HT1080 (cell line): ENCODE measurements around the gene LDLRAD2. TPM values are rescaled to one million over a fixed set of nuclear protein-coding genes. Genes with fewer than 3 reads are reported as not detected.

Experiments used
- DNase-seq: peaks from one replicate; pipeline ENCODE4 v3.0.0-alpha.2; 2015; ENCODE audit warnings: low read depth
- total RNA-seq: library from RNA; depleted of rRNA; stranded (reverse); fragments of >200 nt; shearing (Covaris generic); gene quantifications from 2 replicates; pipeline ENCODE4 v1.2.3, GENCODE V29; 2014

Gene LDLRAD2
- total RNA-seq, 1 experiment from 2014 or later, result not detected

- DNase-seq, result no peak
Measured at GRCh38 chr1:21840981-21841380, 28.9 kb downstream of the LDLRAD2 start.

GRCh38 chr1:21841852-21842466 lies 29.9 kb downstream of the LDLRAD2 start:
- DNase-seq, result no peak

- DNase-seq, result no peak
Measured at GRCh38 chr1:21842606-21843162, 30.6 kb downstream of the LDLRAD2 start.

- no peak for DNase-seq
Measured at GRCh38 chr1:21843208-21843607, 31.1 kb downstream of the LDLRAD2 start.

GRCh38 chr1:21843996-21844395 lies 31.9 kb downstream of the LDLRAD2 start:
- DNase-seq, result no peak

DNA sequence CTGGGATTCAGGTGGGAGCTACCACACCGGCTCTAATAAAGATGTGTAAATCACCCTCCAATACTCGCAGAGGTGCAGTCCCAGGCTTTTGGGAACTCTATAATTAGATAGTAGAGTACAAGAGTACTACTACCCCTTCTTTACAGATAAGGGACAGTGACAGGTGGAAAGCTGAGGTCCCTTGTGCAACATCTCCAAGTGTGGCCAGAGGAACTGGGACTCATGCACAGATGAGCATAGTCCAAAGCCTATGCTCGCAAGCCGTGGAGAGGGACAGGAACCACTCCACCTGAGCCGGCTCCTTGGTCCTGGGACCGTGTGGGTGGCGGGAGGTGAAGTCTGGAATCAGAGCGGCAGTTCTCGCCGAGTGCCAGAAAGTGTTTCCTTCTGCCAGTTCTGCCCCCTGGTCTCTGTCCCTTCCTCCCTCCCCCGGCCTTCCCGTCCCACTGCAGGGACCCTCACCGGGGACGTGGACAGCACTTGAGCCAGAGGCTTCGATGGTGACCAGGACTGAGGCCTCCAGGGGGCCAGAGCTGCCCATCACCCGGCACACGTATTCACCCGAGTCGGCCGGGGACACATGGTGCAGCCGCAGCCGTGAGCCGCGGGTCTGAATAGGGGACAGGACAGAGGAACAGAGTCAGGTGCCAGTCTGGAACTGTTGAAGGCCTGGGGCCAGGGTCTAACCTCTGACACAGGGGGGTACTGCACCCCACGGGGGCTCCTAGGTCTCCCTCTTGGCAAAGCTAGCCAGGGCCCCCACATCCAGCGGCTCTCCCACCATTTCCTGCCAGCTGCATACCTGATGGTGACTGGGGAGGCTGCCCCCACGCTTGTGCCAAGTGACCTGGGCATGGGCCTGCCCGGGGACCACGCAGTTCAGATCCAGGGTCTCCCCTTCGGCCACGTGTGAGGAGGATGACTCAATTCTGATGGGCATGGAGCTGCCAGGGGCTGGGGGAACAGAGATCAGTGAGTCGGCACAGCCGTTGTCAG lies 33.9 kb downstream of the LDLRAD2 start:
- no peak for DNase-seq

DNA sequence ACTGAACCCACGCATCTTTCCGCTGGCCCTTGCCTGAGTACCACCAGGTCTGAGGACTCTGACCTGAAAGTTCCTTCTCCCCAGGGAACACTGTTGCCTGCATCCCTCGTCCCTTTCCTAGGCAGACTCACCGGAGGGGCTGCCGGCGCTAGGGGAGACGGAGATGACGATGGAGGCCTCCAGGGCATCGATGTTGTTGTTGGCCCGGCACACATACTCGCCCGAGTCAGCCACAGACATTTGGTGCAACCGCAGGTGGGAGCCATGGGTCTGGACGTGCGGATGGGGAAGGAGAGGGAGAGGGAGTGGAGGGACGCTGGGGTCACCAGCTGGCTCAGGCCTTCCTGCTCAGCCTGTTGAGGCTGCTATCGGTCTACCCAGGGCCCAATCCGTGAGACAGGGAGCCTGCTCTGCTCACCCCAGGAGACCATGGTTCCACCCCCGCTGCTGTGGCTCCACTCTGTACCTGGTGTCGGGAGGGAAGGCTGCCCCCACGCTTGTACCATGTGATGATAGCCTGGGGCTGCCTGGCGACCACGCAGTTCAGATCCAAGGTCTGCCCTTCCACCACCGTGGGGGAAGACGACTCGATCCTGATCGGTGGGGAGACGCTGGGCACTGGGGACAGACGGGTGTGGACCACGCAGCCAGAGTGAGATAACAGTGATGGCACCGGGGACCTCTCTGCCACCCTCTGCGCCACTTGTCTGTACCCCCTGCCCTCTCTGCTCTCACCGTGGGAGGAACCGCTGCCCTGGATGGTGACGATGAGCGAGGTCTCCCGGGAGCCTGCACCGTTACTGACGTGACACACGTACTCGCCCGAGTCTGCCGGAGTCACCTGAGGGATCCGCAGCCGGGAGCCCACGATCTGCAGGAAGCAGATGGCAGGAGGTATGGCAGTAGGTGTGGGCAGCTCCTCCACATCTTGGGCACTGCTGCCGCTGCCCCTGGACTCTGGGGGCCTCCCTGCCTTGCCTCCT lies 35.4 kb downstream of the LDLRAD2 start:
- DNase-seq, result no peak

DNA sequence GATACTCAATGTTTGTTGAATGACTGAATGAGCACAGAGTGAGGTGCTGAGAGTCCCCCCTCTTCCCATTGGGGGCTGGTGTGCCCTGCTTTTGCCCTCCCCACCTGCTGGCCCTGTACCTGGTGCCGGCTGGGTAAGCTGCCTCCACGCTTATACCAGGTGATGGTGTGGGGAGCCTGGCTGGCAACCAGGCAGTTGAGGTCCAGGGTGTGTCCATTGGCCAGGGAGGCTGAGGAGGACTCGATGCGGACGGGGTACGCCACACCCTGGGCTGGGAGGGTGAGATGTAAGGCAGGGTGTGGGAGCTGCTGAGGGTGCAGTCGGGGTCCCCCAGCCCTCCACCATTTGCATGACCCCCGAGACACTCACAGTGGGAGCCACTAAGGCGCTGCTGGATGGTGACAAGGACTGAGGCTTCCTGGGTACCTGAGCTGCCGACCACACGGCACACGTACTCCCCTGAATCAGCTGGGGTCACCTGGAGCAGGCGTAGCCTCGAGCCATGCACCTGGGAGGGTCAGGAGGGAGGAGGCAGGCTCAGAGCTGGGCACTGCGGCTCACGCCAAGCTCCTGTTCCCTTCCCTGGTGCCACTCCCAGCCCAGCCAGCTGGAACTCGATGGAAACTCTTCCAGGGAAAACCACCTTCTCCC lies 36.6 kb downstream of the LDLRAD2 start:
- no peak for DNase-seq

DNA sequence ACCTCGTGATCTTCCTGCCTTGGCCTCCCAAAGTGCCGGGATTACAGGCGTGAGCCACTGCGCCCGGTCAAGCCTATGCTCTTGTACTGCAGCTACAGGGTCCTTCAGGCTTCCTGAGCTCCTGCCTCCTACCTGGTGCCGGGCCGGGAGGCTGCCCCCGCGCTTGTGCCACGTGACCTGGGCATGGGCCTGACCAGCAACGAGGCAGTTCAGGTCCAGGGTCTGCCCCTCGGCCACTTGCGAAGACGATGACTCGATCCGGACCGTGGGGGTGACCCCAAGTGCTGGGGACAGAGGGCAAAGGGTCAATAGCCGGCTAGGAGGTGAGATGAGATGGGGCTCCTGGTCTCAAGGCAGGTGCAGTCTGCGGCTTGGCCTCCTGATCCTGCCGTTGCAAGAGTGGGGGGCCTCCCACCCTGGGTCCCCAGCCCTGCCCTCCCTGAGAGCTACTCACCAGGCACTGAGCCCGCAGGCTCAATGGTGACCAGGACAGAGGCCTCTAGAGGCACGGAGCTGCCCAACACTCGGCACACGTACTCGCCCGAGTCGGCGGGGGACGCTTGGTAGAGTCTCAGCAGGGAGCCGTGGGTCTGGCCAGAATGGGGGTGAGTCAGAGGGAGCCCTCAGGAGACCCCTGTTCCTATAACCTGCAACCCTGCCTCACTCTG lies 38.0 kb downstream of the LDLRAD2 start:
- no peak for DNase-seq

GRCh38 chr1:21851430-21852250 lies 39.6 kb downstream of the LDLRAD2 start:
- DNase-seq, result no peak

DNA sequence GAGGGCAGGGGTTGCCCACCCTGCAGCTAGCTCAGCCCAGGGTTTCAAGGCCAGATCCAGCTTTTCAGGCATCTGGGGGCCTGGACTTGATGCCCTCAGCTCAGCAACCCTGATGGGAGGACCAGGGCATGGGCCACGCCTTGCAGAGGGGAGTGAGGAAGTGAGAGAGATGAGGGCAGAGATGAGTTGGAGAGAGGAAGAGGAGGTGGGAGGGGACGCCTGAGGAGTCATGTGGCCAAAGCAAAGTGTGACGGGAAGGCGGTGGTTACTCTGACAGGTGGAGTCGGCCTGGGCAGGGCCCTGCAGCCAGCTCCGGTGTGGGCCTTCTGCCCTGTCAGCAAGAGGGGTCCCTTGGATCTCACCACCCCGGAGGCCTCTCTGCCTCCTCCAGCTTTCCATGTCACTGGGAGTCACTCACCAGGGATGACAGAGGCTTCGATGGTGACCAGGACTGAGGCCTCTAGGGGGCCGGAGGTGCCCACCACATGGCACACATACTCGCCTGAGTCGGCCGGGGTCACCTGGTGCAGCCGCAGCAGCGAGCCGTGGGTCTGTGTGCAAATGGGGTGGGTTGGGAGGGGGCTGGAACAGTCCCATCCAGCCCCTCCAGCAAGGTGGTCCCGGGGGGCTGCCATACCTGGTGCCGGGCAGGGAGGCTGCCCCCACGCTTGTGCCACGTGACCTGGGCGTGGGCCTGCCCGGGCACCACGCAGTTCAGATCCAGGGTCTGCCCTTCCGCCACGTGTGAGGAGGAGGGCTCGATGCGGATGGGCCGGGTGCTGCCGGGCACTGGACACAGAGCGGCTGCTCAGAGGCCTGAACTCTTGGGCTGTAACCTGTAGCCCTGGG lies 40.4 kb downstream of the LDLRAD2 start:
- no peak for DNase-seq

DNA sequence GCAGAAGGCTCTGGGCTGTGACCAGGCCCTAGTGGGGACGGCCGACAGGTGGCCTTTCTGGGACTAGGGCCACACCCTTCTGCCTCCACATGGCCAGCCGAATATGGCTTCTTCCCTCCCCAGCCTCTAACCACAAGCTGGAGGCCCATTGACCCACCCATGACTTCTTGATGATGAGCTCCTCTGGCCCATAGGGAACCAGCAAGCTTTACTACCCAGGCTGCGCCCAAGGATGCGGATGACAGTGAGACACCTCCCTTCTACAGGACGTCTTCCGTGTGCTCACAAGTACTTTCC lies 41.0 kb downstream of the LDLRAD2 start:
- DNase-seq, result no peak

DNA sequence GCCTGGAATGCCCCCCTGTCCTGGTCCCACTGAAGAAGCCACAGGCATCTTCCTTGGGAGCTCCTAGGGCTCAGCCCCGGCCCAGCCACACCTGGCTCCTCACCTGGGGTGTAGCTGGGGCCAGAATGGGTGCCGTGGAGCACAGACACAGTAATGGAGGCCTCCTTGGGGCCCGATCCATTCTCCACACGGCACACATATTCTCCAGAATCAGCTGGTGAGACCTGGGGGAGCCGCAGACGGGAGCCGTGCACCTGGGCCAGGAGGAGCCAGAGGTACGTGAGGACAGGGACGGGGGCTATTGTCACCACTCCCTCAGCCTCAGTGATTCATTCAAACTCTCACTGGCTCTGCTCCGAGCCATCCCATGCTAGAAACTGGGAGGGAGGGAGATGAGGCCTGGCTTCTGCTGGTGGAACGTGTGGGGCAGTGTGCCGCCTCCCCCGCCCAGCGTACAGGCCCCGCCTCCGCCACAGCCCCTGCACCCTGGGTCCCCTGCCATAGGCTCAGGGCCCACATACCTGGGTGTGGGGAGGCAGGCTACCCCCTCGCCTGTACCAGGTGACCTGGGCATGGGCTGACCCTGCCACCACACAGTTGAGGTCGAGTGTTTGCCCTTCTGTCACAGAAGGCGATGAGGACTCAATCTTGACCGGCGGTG lies 42.2 kb downstream of the LDLRAD2 start:
- DNase-seq, result no peak

DNA sequence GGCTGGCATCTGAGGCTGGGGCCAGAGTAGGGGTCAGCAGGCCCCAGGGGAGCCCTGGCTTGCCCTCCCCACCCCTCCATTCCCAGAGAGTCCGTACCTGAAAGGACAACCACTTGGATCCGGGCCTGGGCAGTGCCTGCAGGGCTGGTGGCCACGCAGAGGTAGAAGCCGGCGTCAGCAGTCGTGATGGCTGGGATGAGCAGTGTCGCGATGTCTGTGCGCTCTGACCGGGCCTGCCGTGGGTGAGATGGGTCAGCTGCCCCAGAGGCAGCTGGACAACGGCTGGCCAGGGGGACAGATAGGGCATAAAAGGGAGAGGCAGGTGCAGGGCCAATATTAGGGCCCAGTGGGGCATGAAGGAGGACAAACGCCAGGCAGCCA lies 42.7 kb downstream of the LDLRAD2 start:
- no peak for DNase-seq

GRCh38 chr1:21855257-21856096 lies 43.4 kb downstream of the LDLRAD2 start:
- DNase-seq, result peak; percentile 56

DNA sequence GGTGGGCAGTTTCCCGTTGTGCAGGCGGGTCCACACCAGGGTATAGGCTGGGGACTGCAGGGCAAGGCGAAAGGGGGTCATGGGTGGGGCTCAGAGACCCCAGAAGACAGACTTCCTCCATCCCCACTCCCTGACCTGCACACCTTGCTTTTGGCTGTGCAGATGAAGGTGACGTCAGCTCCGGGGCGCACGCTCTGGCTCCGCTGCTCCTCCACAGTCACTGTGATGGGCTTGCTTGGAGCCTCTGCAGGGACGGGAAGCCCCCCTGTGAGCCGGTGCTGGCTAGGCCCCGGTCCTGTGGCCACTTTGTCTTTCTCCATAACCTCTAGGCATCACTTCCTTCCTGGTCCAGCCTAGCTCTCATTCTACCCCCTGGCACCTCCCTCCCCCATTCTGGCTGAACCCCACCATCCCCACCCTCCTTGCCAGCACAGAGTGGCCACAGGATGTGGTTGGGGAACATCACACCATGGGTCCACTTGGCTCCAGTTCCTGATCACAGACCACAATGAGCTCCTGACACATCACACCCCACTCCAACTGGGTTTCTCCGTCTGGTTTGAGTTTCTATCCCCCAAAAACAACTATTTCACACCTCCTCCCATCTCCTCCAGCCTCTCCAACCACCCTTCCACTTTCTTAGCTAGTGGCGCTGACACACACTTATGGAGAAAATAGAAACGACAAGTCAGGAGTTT lies 45.2 kb downstream of the LDLRAD2 start:
- DNase-seq, result peak; percentile 84
